ENCODE data around the gene PUM2. TPM values are rescaled to one million over a fixed set of nuclear protein-coding genes. Genes with fewer than 3 reads are reported as not detected.

PUM2 gene
- polyA plus RNA-seq, 1 donor (not counting 4 experiments of a cell fraction or from before 2014, with no cell fraction given): 47.5 TPM

DNA sequence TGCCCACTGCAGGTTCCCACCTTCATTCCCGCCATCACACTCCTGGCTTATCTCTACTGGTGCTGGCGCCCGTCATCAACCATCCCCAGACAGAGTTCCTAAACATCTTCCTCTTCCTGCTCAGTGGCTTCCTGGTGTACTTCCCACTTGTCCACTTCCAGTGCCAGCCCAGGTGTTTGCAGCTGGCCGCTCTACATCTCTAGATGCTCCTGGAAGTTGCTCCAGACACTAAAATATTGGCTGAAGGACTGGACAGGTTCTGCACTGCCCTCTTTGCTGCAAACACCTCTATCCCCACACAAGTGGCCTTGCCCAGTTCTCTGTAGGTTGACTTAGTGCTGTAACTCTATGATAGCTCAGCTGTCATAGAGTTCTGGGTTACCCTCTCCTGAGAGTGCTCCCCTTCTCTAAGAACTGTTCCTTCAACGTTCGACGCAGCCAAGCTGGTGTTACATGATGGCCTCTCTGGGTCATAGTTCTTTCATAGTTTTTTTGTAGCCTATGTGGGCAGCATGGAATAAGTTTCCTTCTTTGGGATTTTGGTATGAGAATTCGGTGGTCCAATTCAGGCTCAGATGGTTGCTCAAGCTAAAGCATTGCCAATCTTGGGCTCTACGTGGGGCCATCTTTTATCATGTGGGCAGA is 45.8 kb upstream of the PUM2 start:
- DNase-seq (ENCODE audit: low read depth, low spot score) (no peak), FAIRE-seq (no peak)
- Histone ChIP-seq H4K20me1 (ENCODE audit: control insufficient read depth, extremely low read depth, insufficient read depth, low read length) (no peaks in the 10 kb centered on the region), H3K79me2 (ENCODE audit: control insufficient read depth, insufficient read depth, low read length) (no peaks in the 10 kb centered on the region), H3K4me3 (ENCODE audit: control insufficient read depth in 2 of 3, extremely low read depth in 1 of 3, insufficient read depth in 2 of 3, low read depth in 1 of 3, low read length in 3 of 3) (no peak overlapping the region), H3K27me3 (ENCODE audit: control insufficient read depth, extremely low read depth, insufficient read depth, low read length) (no peaks in the 10 kb centered on the region), H2AFZ (ENCODE audit: control insufficient read depth, low read length) (no peak overlapping the region), H3K27ac (ENCODE audit: control insufficient read depth, insufficient read depth, low read length) (no peak overlapping the region), H3K9ac (ENCODE audit: control insufficient read depth, extremely low read depth, insufficient read depth, low read length) (no peak overlapping the region), H3K4me2 (ENCODE audit: control insufficient read depth, extremely low read depth, insufficient read depth, low read depth, low read length) (no peak overlapping the region), H3K9me3 (ENCODE audit: control insufficient read depth, low read depth, low read length) (no peaks in the 10 kb centered on the region), H3K9me1 (ENCODE audit: control insufficient read depth, extremely low read depth, insufficient read depth, low read length) (no peaks in the 10 kb centered on the region), H3K36me3 (ENCODE audit: control insufficient read depth in 2 of 2, extremely low read depth in 1 of 2, insufficient read depth in 2 of 2, low read length in 2 of 2) (no peaks in the 10 kb centered on the region), H3K4me1 (ENCODE audit: control insufficient read depth, extremely low read depth, insufficient read depth, low read length) (peaks cover 25% of the 10 kb centered on the region)
- TF ChIP-seq, protein P1, sequence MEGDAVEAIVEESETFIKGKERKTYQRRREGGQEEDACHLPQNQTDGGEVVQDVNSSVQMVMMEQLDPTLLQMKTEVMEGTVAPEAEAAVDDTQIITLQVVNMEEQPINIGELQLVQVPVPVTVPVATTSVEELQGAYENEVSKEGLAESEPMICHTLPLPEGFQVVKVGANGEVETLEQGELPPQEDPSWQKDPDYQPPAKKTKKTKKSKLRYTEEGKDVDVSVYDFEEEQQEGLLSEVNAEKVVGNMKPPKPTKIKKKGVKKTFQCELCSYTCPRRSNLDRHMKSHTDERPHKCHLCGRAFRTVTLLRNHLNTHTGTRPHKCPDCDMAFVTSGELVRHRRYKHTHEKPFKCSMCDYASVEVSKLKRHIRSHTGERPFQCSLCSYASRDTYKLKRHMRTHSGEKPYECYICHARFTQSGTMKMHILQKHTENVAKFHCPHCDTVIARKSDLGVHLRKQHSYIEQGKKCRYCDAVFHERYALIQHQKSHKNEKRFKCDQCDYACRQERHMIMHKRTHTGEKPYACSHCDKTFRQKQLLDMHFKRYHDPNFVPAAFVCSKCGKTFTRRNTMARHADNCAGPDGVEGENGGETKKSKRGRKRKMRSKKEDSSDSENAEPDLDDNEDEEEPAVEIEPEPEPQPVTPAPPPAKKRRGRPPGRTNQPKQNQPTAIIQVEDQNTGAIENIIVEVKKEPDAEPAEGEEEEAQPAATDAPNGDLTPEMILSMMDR (optimal IDR thresholded peaks at IDR 0.05 in 1 of 3, IDR thresholded peaks at IDR 0.05 in 1 of 3, conservative IDR thresholded peaks at IDR 0.05 in 1 of 3; ENCODE audit: extremely low read depth in 1 of 3, insufficient read depth in 2 of 3, low read length in 3 of 3): no peak
- no peak for TF ChIP-seq EZH2 (IDR thresholded peaks at IDR 0.05; ENCODE audit: low read length)
- dilution Hi-C loops (cut with MboI; ENCODE audit: extremely low pct_ligation_motif_present, low sequenced_read_pairs): no loop called here

DNA sequence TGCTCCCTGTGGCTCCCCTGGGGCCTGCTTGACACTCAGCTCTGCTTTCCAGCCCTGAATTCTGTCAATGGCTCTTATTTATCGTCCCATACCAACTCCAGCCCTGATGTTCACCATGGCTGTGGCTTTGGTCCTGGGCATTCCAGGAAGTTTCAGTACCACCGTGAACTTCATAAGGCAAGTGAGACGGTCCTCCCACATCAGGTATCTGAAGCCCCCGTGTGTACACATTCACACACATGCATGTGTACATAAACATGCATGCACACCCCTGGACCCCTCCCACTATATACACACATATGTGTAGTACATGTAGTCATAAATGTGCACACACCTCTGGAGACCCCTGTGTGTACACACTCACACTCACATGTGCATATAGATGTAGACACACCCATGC is 43.3 kb upstream of the PUM2 start:
- TF ChIP-seq, protein P1 (optimal IDR thresholded peaks at IDR 0.05 in 1 of 3, IDR thresholded peaks at IDR 0.05 in 1 of 3, conservative IDR thresholded peaks at IDR 0.05 in 1 of 3; ENCODE audit: extremely low read depth in 1 of 3, insufficient read depth in 2 of 3, low read length in 3 of 3): no peak
- no peak for TF ChIP-seq EZH2 (IDR thresholded peaks at IDR 0.05; ENCODE audit: low read length)
- dilution Hi-C loops (cut with MboI; ENCODE audit: extremely low pct_ligation_motif_present, low sequenced_read_pairs): no loop called here

More for the DNA sequence above, 43.3 kb upstream of the PUM2 start:
- H3K36me3 ChIP-seq (ENCODE audit: control insufficient read depth in 2 of 2, extremely low read depth in 1 of 2, insufficient read depth in 2 of 2, low read length in 2 of 2): no peaks in the 10 kb centered on the region
- H3K27me3 ChIP-seq (ENCODE audit: control insufficient read depth, extremely low read depth, insufficient read depth, low read length): peaks cover 3% of the 10 kb centered on the region
- H3K4me1 ChIP-seq (ENCODE audit: control insufficient read depth, extremely low read depth, insufficient read depth, low read length): peaks cover 12% of the 10 kb centered on the region
- no peak overlapping the region for H3K4me3 ChIP-seq (ENCODE audit: control insufficient read depth in 2 of 3, extremely low read depth in 1 of 3, insufficient read depth in 2 of 3, low read depth in 1 of 3, low read length in 3 of 3)
- DNase-seq (ENCODE audit: low read depth, low spot score) (no peak), FAIRE-seq (no peak)
- H3K9ac ChIP-seq (ENCODE audit: control insufficient read depth, extremely low read depth, insufficient read depth, low read length): no peak overlapping the region
- H3K9me1 ChIP-seq (ENCODE audit: control insufficient read depth, extremely low read depth, insufficient read depth, low read length): no peaks in the 10 kb centered on the region
- no peak overlapping the region for H2AFZ ChIP-seq (ENCODE audit: control insufficient read depth, low read length)
- no peaks in the 10 kb centered on the region for H4K20me1 ChIP-seq (ENCODE audit: control insufficient read depth, extremely low read depth, insufficient read depth, low read length)
- no peaks in the 10 kb centered on the region for H3K9me3 ChIP-seq (ENCODE audit: control insufficient read depth, low read depth, low read length)
- no peak overlapping the region for H3K27ac ChIP-seq (ENCODE audit: control insufficient read depth, insufficient read depth, low read length)
- H3K4me2 ChIP-seq (ENCODE audit: control insufficient read depth, extremely low read depth, insufficient read depth, low read depth, low read length): no peak overlapping the region
- no peaks in the 10 kb centered on the region for H3K79me2 ChIP-seq (ENCODE audit: control insufficient read depth, insufficient read depth, low read length)
